ENCODE data around the gene ADH1A. TPM values are rescaled to one million over a fixed set of nuclear protein-coding genes. Genes with fewer than 3 reads are reported as not detected.
"Not testable (repeated sequence)": the region's sequence is repeated elsewhere in the genome, so short reads cannot be mapped to it uniquely, and the experiment has no call there.

ADH1A gene
- total and polyA plus RNA-seq, 5 donors from 2014 or later: not detected

GRCh38 chr4:99323756-99324155, 33.0 kb upstream of the ADH1A start:
- H3K27ac Mint-ChIP-seq: no peak overlapping the region

GRCh38 chr4:99321241-99322191, 30.7 kb upstream of the ADH1A start, which contains the start of gene ADH1B:
TSS of gene ADH1B (minus strand) at chr4:99321401. CDS start at chr4:99321331, 70 bp downstream.
- H3K27me3 Mint-ChIP-seq: no peaks in the 10 kb centered on the region
- Histone ChIP-seq H3K4me3 (ENCODE audit: low read depth, low read length) (no peak within 1 kb of the TSS), H3K27me3 (ENCODE audit: control insufficient read depth, insufficient read depth, low read length) (no peaks in the 10 kb centered on the region), H3K27ac (ENCODE audit: insufficient read depth, low read length, poor library complexity, severe bottlenecking) (no peak within 1 kb of the TSS), H3K9me3 (ENCODE audit: control insufficient read depth in 2 of 2, low read length in 2 of 2) (no peaks in the 10 kb centered on the region), H3K4me1 (ENCODE audit: control insufficient read depth, insufficient read depth, low read length, poor library complexity, severe bottlenecking) (no peaks in the 10 kb centered on the region), H3K36me3 (ENCODE audit: control insufficient read depth, insufficient read depth, low read length) (no peaks in the 10 kb centered on the region)
- H3K4me1 Mint-ChIP-seq: no peaks in the 10 kb centered on the region
- H3K9me3 Mint-ChIP-seq: peaks cover 0 to 2% (median 0%) of the 10 kb centered on the region in 7 donors
- no peak within 1 kb of the TSS for H3K27ac Mint-ChIP-seq
- H3K4me3 Mint-ChIP-seq: no peak within 1 kb of the TSS
- H3K36me3 Mint-ChIP-seq: no peaks in the 10 kb centered on the region
- no peak for ATAC-seq (ENCODE audit: low read depth in 2 of 2)
- DNase-seq: no peak

More at GRCh38 chr4:99323756-99324155, 33.0 kb upstream of the ADH1A start:
- H3K9me3 Mint-ChIP-seq: peaks cover 0 to 2% (median 0%) of the 10 kb centered on the region in 7 donors
- H3K27me3 Mint-ChIP-seq: no peaks in the 10 kb centered on the region
- no peak overlapping the region for H3K4me3 ChIP-seq (ENCODE audit: low read depth, low read length)
- H3K27me3 ChIP-seq (ENCODE audit: control insufficient read depth, insufficient read depth, low read length): no peaks in the 10 kb centered on the region
- ATAC-seq (ENCODE audit: low read depth in 2 of 2): no peak
- H3K4me1 ChIP-seq (ENCODE audit: control insufficient read depth, insufficient read depth, low read length, poor library complexity, severe bottlenecking): no peaks in the 10 kb centered on the region
- no peaks in the 10 kb centered on the region for H3K4me1 Mint-ChIP-seq
- no peak overlapping the region for H3K27ac ChIP-seq (ENCODE audit: insufficient read depth, low read length, poor library complexity, severe bottlenecking)
- no peak overlapping the region for H3K4me3 Mint-ChIP-seq
- H3K9me3 ChIP-seq (ENCODE audit: control insufficient read depth in 2 of 2, low read length in 2 of 2): no peaks in the 10 kb centered on the region
- H3K36me3 ChIP-seq (ENCODE audit: control insufficient read depth, insufficient read depth, low read length): no peaks in the 10 kb centered on the region
- no peaks in the 10 kb centered on the region for H3K36me3 Mint-ChIP-seq
- no peak for DNase-seq

DNA sequence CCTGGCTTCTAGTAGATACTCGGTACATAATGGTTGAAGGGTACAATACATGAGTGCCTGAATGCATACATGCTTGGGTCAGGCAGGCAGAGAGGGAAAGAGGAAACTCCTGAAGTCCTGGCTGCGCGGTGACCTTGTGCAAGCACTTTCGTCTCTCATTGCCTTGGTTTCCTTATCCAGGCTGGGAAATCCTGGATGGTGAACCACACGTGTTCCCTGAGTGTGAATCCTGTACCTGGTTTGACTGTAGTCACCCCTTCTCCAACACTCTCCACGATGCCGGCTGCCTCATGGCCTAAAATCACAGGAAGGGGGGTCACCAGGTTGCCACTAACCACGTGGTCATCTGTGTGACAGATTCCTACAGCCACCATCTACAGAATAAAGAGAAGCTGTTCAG, 27.0 kb upstream of the ADH1A start:
- H3K36me3 ChIP-seq (ENCODE audit: control insufficient read depth, insufficient read depth, low read length); H3K27me3 Mint-ChIP-seq; H3K36me3 Mint-ChIP-seq; H3K9me3 ChIP-seq (ENCODE audit: control insufficient read depth in 2 of 2, low read length in 2 of 2); H3K9me3 Mint-ChIP-seq; H3K27ac Mint-ChIP-seq; H3K4me1 ChIP-seq (ENCODE audit: control insufficient read depth, insufficient read depth, low read length, poor library complexity, severe bottlenecking); H3K4me1 Mint-ChIP-seq; H3K4me3 ChIP-seq (ENCODE audit: low read depth, low read length); H3K4me3 Mint-ChIP-seq; H3K27me3 ChIP-seq (ENCODE audit: control insufficient read depth, insufficient read depth, low read length); DNase-seq; ATAC-seq (ENCODE audit: low read depth in 2 of 2); H3K27ac ChIP-seq (ENCODE audit: insufficient read depth, low read length, poor library complexity, severe bottlenecking): not testable (repeated sequence)

- Histone ChIP-seq H3K36me3 (ENCODE audit: control insufficient read depth, insufficient read depth, low read length) (no peaks in the 10 kb centered on the region), H3K27me3 (ENCODE audit: control insufficient read depth, insufficient read depth, low read length) (no peaks in the 10 kb centered on the region), H3K4me3 (ENCODE audit: low read depth, low read length) (no peak overlapping the region), H3K9me3 (ENCODE audit: control insufficient read depth in 2 of 2, low read length in 2 of 2) (no peaks in the 10 kb centered on the region), H3K4me1 (ENCODE audit: control insufficient read depth, insufficient read depth, low read length, poor library complexity, severe bottlenecking) (no peaks in the 10 kb centered on the region), H3K27ac (ENCODE audit: insufficient read depth, low read length, poor library complexity, severe bottlenecking) (no peak overlapping the region)
- H3K4me1 Mint-ChIP-seq: no peaks in the 10 kb centered on the region
- no peak for ATAC-seq (ENCODE audit: low read depth in 2 of 2)
- no peak overlapping the region for H3K4me3 Mint-ChIP-seq
- H3K27ac Mint-ChIP-seq: no peak overlapping the region
- no peaks in the 10 kb centered on the region for H3K36me3 Mint-ChIP-seq
- H3K27me3 Mint-ChIP-seq: no peaks in the 10 kb centered on the region
- no peak for DNase-seq
- peaks cover 0 to 1% (median 0%) of the 10 kb centered on the region in 7 donors for H3K9me3 Mint-ChIP-seq
Observed at GRCh38 chr4:99317354-99317753, 26.6 kb upstream of the ADH1A start.

DNA sequence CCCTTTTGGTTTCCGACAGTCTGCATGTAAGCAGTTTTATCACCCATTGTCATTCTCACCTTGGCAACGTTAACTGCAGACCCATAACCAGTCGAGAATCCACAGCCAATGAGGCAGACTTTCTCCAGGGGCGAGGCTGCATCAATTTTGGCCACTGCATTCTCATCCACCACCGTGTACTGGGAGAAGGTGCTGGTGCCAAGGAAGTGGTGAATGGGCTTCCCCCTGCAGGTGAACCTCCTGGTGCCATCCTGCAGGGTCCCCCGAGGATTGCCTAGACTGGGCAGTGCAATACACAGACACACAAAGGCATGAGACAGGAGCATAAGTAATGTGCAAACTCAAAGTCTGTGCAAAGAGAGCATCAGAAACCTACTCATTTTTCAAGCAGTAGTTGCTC, 25.1 kb upstream of the ADH1A start:
- ATAC-seq (ENCODE audit: low read depth in 2 of 2) (no peak), DNase-seq (no peak)
- no peaks in the 10 kb centered on the region for H3K4me1 Mint-ChIP-seq
- H3K4me1 ChIP-seq (ENCODE audit: control insufficient read depth, insufficient read depth, low read length, poor library complexity, severe bottlenecking): no peaks in the 10 kb centered on the region
- H3K9me3 Mint-ChIP-seq: peaks cover 0 to 1% (median 0%) of the 10 kb centered on the region in 7 donors
- no peaks in the 10 kb centered on the region for H3K36me3 ChIP-seq (ENCODE audit: control insufficient read depth, insufficient read depth, low read length)
- no peaks in the 10 kb centered on the region for H3K9me3 ChIP-seq (ENCODE audit: control insufficient read depth in 2 of 2, low read length in 2 of 2)
- H3K36me3 Mint-ChIP-seq: no peaks in the 10 kb centered on the region
- H3K4me3 ChIP-seq (ENCODE audit: low read depth, low read length): no peak overlapping the region
- H3K27ac Mint-ChIP-seq: no peak overlapping the region
- no peaks in the 10 kb centered on the region for H3K27me3 ChIP-seq (ENCODE audit: control insufficient read depth, insufficient read depth, low read length)
- no peaks in the 10 kb centered on the region for H3K27me3 Mint-ChIP-seq
- no peak overlapping the region for H3K4me3 Mint-ChIP-seq
- no peak overlapping the region for H3K27ac ChIP-seq (ENCODE audit: insufficient read depth, low read length, poor library complexity, severe bottlenecking)

DNA sequence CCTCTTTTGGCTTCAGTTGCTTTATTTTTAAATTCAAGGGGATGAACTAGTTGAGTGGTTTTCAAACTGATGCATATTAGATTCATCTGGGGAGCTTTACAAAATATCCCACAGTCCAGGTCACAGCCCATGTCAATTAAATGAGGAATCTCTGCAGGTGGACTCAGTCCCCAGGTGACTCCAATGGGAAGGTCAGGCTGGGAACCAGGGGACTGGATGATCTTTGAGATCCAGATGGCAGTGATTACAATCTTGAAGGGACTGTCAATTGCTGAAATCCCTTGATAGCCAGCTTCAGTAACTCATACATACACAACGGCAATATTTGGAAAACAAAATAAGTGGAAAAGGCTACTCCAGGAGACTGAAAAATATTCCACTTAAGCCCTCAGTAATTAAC, 23.4 kb upstream of the ADH1A start:
- Mint-ChIP-seq H3K36me3 (no peaks in the 10 kb centered on the region), H3K27ac (no peak overlapping the region), H3K4me3 (no peak overlapping the region), H3K4me1 (no peaks in the 10 kb centered on the region), H3K9me3 (peaks cover 0 to 1% (median 0%) of the 10 kb centered on the region in 7 donors), H3K27me3 (no peaks in the 10 kb centered on the region)
- ATAC-seq (ENCODE audit: low read depth in 2 of 2) (no peak), DNase-seq (no peak)
- Histone ChIP-seq H3K4me1 (ENCODE audit: control insufficient read depth, insufficient read depth, low read length, poor library complexity, severe bottlenecking) (no peaks in the 10 kb centered on the region), H3K27ac (ENCODE audit: insufficient read depth, low read length, poor library complexity, severe bottlenecking) (no peak overlapping the region), H3K9me3 (ENCODE audit: control insufficient read depth in 2 of 2, low read length in 2 of 2) (no peaks in the 10 kb centered on the region), H3K36me3 (ENCODE audit: control insufficient read depth, insufficient read depth, low read length) (no peaks in the 10 kb centered on the region), H3K27me3 (ENCODE audit: control insufficient read depth, insufficient read depth, low read length) (no peaks in the 10 kb centered on the region), H3K4me3 (ENCODE audit: low read depth, low read length) (no peak overlapping the region)

GRCh38 chr4:99310389-99310788, 19.6 kb upstream of the ADH1A start:
- H3K36me3 ChIP-seq (ENCODE audit: control insufficient read depth, insufficient read depth, low read length): no peaks in the 10 kb centered on the region
- no peak overlapping the region for H3K27ac ChIP-seq (ENCODE audit: insufficient read depth, low read length, poor library complexity, severe bottlenecking)
- ATAC-seq (ENCODE audit: low read depth in 2 of 2) (no peak), DNase-seq (no peak)
- no peaks in the 10 kb centered on the region for H3K36me3 Mint-ChIP-seq
- H3K4me1 ChIP-seq (ENCODE audit: control insufficient read depth, insufficient read depth, low read length, poor library complexity, severe bottlenecking): no peaks in the 10 kb centered on the region
- H3K9me3 Mint-ChIP-seq: no peaks in the 10 kb centered on the region
- H3K9me3 ChIP-seq (ENCODE audit: control insufficient read depth in 2 of 2, low read length in 2 of 2): no peaks in the 10 kb centered on the region
- no peak overlapping the region for H3K4me3 ChIP-seq (ENCODE audit: low read depth, low read length)
- H3K27me3 Mint-ChIP-seq: no peaks in the 10 kb centered on the region
- H3K4me3 Mint-ChIP-seq: no peak overlapping the region
- no peaks in the 10 kb centered on the region for H3K4me1 Mint-ChIP-seq
- H3K27ac Mint-ChIP-seq: no peak overlapping the region
- no peaks in the 10 kb centered on the region for H3K27me3 ChIP-seq (ENCODE audit: control insufficient read depth, insufficient read depth, low read length)

All from CD4-positive, CD25-positive, alpha-beta regulatory T cell (primary cell).